GM18502 (cell line): ENCODE measurements around the gene LMBR1.
"Not testable (repeated sequence)": the region's sequence is repeated elsewhere in the genome, so short reads cannot be mapped to it uniquely, and the experiment has no call there.

Experiments used
- ATAC-seq: cut with Tn5 transposase; IDR thresholded peaks from one replicate; pipeline ENCODE4 v1.9.1; 2021; ENCODE audit warnings: mild to moderate bottlenecking; ENCODE audit not compliant: unreplicated experiment, poor library complexity

LMBR1 gene

DNA sequence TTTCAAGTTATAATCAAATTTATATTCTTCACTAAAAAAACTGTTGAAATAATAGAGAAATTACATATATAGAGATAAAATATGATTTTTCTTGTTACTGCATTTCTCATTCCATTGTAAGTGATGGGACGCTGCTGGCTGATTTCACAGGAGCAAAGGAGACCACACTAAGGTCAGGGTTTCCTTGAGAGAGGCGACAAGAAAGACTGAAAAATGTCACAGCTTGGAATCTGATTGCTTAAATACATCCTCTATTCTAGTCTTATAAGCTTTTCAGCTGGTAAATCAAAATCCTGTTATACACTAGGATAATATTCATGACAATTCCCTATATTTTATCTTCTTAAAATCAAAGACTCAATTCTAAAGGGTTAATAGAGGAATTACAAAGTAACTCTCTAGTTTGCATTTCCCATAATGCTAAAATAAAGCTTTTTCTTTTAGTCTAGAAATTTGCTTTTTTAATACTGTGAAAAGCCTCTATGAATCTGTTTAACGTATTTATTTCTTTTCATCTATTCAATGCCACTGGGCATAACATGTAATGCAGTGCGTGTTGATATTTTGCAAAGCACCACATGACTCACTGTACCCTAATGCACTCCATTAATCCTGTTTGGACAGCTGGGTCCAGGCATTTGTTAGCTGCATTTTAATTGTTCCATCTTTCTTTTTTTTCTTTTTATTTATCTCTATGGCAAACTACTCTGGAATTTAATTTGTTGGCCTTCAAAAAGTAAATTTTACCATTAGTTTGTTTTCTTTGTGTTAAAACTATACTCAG is 170.7 kb downstream of the LMBR1 start:
- ATAC-seq = no peak

DNA sequence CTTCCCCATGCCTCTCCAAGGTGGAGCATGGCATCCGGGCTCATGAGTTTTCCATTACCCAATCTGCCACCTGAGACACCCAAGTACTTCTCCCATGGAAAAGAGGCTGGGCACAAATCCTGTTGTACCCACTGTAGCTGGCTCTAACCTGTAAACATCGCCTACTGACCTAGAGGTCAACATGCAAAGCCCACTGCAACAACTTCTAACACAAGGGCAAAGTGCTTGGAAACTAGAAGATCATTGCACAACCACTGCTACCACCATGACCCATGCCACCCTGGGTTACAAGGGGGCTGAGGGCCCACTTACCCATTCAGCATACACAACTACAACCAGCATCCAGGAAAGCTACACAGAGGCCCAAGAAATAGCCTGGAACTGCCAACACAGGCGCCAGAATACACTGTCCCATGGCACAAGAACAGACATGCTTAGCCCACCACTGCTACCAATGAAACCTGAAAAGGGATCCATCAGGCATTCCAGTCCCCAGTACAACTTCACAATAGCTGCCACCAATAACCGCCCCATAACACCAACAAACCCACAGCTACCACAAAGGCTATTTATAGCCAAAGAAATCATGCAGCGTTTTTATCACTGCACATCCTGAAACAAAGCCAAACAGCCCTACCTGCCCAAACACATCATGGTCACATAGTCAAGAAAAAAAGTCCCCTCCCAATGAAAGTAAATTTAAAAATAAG is 189.1 kb downstream of the LMBR1 start:
- peak; percentile 69 for ATAC-seq

DNA sequence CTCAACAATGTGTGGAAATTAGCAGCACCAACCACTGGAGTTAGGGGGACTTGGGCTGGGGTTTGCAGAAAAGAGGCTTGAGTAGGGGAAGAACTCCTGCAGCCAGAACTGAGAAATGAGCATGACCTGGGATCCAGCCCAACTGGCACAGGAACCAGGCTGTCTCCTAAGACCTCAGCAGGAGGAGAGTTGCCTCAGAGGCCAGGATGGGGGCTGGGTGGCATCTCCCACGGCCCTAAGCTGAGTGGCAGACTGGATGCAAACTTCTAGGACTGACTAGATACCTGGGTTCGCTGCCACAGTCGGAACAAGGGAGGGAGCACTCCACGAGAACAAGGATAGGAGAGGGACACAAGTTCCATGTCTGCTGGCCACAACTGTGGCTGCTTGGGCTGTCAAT is 189.8 kb downstream of the LMBR1 start:
- ATAC-seq = no peak

DNA sequence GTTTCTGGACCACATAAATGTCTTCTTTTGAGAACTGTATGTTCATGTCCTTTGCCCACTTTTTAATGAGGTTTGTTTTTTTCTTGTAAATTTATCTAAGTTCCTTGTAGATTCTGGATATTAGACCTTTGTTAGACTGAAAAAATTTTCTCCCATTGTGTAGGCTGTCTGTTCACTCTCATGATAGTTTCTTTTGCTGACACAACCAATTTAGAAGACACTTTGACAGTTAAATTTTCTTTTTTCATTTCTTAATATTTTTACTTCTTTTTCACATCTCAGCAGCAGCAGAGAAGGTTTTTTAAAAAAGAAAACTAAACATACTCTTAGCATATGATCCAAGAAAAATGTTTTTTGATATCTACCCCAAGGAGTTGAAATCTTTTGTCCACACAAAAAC is 190.6 kb downstream of the LMBR1 start:
- no peak for ATAC-seq

DNA sequence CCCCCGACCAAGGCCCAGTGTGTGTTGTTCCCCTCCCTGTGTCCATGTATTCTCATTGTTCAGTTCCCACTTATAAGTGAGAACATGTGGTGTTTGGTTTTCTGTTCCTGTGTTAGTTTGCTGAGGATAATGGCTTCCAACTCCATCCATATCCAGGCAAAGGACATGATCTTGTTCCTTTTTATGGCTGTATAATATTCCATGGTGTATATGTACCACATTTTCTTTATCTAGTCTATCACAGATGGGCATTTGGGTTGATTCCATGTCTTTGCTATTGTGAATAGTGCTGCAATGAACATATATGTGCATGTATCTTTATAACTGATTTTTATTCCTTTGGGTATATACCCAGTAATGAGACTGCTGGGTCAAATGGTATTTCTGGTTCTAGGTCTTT is 191.2 kb downstream of the LMBR1 start:
- ATAC-seq = not testable (repeated sequence)

DNA sequence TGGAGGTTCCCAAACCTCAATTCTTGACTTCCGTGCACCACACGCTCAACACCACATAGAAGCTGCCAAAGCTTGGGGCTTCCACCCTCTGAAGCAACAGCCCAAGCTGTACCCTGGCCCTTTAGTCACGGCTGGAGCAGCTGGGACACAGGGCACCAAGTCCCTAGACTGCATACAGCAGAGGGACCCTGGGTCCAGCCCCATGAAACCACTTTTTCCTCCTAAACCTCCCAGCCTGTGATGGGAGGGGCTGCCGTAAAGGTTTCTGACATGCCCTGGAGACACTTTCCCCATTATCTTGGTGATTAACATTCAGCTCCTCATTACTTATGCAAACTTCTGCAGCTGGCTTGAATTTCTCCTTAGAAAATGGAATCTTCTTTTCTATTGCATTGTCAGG is 194.5 kb downstream of the LMBR1 start:
- not testable (repeated sequence) for ATAC-seq

- not testable (repeated sequence) for ATAC-seq
Measured at GRCh38 chr7:156697283-156697682, 195.7 kb downstream of the LMBR1 start.

- ATAC-seq = no peak
Measured at GRCh38 chr7:156693627-156694026, 199.4 kb downstream of the LMBR1 start.

- ATAC-seq = no peak
Measured at GRCh38 chr7:156692849-156693248, 200.1 kb downstream of the LMBR1 start.

DNA sequence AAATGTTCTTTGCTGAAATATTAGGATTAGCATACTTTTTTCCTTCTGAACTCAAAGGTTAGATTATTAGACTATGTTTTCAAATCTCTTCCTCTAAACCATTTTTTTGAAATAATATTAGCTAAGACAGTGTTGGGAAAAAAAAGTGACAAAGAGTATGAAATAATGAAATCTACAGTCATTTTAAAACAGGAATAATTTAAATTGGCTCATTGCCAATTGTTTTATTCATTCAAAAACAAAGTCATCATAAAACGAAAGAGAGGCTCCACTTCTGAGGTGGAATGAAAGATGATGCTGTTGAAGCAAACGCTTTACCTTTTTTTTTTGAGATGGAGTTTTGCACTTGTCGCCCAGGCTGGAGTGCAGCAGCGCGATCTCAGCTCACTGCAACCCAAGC is 201.2 kb downstream of the LMBR1 start:
- no peak for ATAC-seq

DNA sequence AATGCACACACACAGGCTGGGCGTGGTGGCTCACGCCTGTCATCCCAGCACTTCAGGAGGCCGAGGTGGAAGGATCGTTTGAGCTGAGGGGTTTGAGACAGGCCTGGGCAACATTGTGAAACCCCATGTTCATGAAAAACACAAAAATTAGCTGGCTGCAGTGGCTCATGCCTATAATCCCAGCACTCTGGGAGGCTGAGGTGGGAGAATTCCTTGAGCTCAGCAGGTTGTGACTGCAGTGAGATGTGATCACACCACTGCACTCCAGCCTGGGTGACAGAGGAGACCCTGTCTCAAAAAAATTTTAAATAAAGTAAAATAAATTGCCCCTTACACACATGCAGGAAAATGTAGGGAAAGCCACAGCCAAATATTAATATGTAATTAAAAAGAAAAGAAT is 208.3 kb downstream of the LMBR1 start:
- no peak for ATAC-seq

DNA sequence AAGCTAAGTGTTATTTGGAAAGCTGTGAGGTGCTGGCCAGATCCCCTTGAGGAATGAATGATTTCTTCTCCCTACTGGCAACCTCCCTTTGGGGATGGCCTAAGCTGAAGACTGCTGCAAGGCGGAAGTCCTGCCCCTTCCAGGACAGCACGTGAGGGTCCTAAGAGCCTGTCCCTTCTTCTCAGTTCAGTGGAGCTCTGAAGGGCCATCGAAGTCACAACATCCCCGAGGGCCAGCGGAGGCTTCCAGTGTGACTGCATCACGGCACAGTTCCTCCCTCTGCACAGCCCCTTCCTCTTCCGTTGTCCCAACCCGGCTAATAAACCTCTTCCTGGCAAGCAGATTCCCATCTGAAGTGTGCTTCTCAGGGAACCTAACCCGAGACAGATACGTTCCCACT is 208.7 kb downstream of the LMBR1 start:
- ATAC-seq = no peak

- no peak for ATAC-seq
Measured at GRCh38 chr7:156682928-156683327, 210.1 kb downstream of the LMBR1 start.

GRCh38 chr7:156680281-156680680 is 212.7 kb downstream of the LMBR1 start:
- ATAC-seq = no peak

- no peak for ATAC-seq
Measured at GRCh38 chr7:156677374-156678054, 215.5 kb downstream of the LMBR1 start.

- ATAC-seq = no peak
Measured at GRCh38 chr7:156676263-156676662, 216.7 kb downstream of the LMBR1 start.

DNA sequence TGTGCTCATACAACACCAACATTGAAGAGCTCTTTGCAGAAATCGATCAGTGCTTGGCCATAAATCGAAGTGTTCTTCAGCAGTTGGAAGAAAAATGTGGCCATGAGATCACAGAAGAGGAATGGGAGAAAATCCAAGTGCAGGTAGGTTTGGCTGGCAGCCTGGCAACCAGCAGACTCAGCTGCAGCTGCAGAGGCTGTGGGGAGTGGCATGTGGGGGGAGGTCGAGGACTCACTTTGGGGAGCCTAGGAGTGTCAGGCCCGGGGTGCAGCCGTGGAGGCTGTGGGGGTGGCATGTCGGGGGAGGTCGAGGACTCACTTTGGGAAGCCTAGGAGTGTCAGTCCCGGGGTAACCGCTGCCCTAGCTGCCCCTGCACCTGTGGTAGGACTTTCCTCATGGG is 217.3 kb downstream of the LMBR1 start:
- no peak for ATAC-seq

GRCh38 chr7:156673902-156674301 is 219.1 kb downstream of the LMBR1 start:
- ATAC-seq = no peak

- no peak for ATAC-seq
Measured at GRCh38 chr7:156673454-156673853, 219.5 kb downstream of the LMBR1 start.

DNA sequence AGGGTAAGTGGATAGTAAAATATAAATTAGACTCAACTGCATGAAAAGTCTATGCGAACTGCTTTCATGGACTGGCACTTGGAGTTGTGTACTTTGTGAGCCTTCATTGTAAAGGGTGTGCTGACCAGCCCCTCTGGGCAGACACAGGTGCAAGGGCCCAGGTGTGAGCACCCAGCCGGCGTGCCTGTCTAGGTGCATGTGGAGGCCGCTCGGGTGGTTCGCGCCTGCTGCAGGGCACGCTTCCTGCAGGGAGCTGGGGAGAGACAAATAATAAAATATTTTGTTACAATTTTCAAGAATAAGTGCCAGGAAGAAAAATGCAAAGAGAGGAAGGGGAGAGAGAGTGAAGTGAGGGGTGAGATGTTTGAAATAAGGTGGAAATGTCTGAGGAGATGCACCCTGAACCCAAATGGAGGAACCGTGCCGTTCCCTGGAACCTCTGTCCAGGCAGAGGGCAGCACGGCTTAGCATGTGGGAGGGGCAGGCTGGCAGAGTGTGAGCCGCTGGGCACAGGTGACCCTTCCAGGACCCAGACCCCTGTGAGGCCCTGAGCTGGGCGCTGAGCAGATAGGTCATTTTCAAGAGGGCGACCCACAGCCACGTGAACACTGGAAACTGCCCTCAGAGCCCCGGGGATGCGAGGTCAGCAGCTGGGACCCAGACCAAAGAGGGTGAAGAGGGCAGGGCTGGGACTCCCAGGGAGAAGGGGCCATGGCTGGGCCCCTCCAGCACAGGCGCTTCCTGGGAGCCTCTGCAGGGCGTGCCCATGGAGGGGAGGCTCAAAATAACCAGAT is 223.8 kb downstream of the LMBR1 start:
- no peak for ATAC-seq
